MCF 10A (cell line): ENCODE data around the gene SYNDIG1L. TPM values are rescaled to one million over a fixed set of nuclear protein-coding genes. Genes with fewer than 3 reads are reported as not detected.

Experiments
- BruUV-seq: library from RNA; stranded (reverse); fragments of 400-500 nt; replicated peaks from 2 replicates; lab custom pipeline; 2021; lab: Mats Ljungman, UMichigan
- CTCF ChIA-PET: fragments of 300-600 bp; sonication (Branson Sonifier 250); formaldehyde crosslinking; extraction: SDS; loops from one replicate; lab custom pipeline; 2021; ENCODE audit warnings: antibody characterized with exemption, inconsistent platforms; lab: Yijun Ruan, JAX
- POLR2A ChIA-PET: fragments of 300-600, 350-650 bp; sonication (Branson Sonifier 250); formaldehyde crosslinking; extraction: SDS; loops from one replicate; lab custom pipeline; 2020; ENCODE audit warnings: antibody characterized with exemption, inconsistent platforms; lab: Yijun Ruan, JAX
- DNase-seq: peaks from one replicate; pipeline ENCODE4 v3.0.0-alpha.2; 2018; ENCODE audit not compliant: unreplicated experiment
- H3K27ac Mint-ChIP-seq: one replicate; pipeline ENCODE4 v1.8.0; 2022; ENCODE audit warnings: mild to moderate bottlenecking, low read depth, mixed read lengths; ENCODE audit not compliant: unreplicated experiment
- H3K27me3 Mint-ChIP-seq: one replicate; pipeline ENCODE4 v1.8.0; 2022; ENCODE audit warnings: mixed read lengths; ENCODE audit not compliant: insufficient read depth, unreplicated experiment
- H3K36me3 Mint-ChIP-seq: one replicate; pipeline ENCODE4 v1.8.0; 2022; ENCODE audit warnings: mild to moderate bottlenecking, moderate library complexity, mixed read lengths; ENCODE audit not compliant: insufficient read depth, unreplicated experiment
- H3K4me1 Mint-ChIP-seq: one replicate; pipeline ENCODE4 v1.8.0; 2022; ENCODE audit warnings: mixed read lengths; ENCODE audit not compliant: insufficient read depth, unreplicated experiment
- H3K4me3 Mint-ChIP-seq: one replicate; pipeline ENCODE4 v1.8.0; 2022; ENCODE audit warnings: mild to moderate bottlenecking, moderate library complexity, mixed read lengths; ENCODE audit not compliant: unreplicated experiment
- H3K9me3 Mint-ChIP-seq: one replicate; pipeline ENCODE4 v1.8.0; 2022; ENCODE audit warnings: mixed read lengths; ENCODE audit not compliant: unreplicated experiment
- intact Hi-C: fragments of 100-400 bp; cut with micrococcal nuclease; formaldehyde crosslinking; loops from 2 replicates; pipeline ENCODE4 v1.14.1; 2022
- total RNA-seq: library from RNA; stranded (reverse); gene quantifications from 2 replicates; pipeline ENCODE4 v1.2.3, GENCODE V29; 2022
- TF ChIP-seq, protein P1 (sequence below): fragments of 200-600 bp; IDR thresholded peaks from one replicate; pipeline ENCODE4 v1.8.0; 2022; ENCODE audit warnings: antibody characterized with exemption, mild to moderate bottlenecking; ENCODE audit not compliant: unreplicated experiment

SYNDIG1L gene
- total RNA-seq, 1 experiment from 2014 or later: not detected

GRCh38 chr14:74407021-74407800, 18.8 kb downstream of the SYNDIG1L start:
- BruUV-seq: no TSS peak
- Mint-ChIP-seq H3K36me3 (no peaks in the 10 kb centered on the region), H3K27ac (no peak overlapping the region), H3K4me3 (no peak overlapping the region), H3K27me3 (peaks cover 52% of the 10 kb centered on the region), H3K4me1 (no peaks in the 10 kb centered on the region), H3K9me3 (no peaks in the 10 kb centered on the region)
- POLR2A ChIA-PET: no interaction called here
- TF ChIP-seq, protein P1, sequence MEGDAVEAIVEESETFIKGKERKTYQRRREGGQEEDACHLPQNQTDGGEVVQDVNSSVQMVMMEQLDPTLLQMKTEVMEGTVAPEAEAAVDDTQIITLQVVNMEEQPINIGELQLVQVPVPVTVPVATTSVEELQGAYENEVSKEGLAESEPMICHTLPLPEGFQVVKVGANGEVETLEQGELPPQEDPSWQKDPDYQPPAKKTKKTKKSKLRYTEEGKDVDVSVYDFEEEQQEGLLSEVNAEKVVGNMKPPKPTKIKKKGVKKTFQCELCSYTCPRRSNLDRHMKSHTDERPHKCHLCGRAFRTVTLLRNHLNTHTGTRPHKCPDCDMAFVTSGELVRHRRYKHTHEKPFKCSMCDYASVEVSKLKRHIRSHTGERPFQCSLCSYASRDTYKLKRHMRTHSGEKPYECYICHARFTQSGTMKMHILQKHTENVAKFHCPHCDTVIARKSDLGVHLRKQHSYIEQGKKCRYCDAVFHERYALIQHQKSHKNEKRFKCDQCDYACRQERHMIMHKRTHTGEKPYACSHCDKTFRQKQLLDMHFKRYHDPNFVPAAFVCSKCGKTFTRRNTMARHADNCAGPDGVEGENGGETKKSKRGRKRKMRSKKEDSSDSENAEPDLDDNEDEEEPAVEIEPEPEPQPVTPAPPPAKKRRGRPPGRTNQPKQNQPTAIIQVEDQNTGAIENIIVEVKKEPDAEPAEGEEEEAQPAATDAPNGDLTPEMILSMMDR: no peak
- intact Hi-C loops: no loop called here
- no peak for DNase-seq
- CTCF ChIA-PET: no interaction called here

DNA sequence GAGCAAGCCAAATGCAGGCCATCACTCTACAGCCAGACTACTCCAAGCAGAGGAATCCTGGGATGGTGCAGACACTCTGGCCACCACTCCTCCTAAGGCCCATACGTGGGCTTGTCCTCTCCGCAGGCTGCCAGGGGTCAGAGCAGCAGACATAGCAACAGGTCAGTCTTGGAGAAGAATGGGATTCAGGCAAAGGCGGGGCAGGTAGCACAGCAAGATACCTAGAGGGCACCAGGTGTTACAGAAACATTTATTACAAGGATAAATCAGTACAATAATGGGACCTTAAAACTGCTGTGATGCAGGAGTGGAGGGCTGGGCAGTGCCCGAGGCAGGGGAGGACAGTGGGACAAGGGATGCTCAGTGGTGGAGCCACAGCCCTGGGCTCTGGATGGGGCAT, 20.3 kb downstream of the SYNDIG1L start:
- H3K4me3 Mint-ChIP-seq: no peak overlapping the region
- no peak overlapping the region for H3K27ac Mint-ChIP-seq
- no peak for DNase-seq
- TF ChIP-seq, protein P1: no peak
- H3K36me3 Mint-ChIP-seq: no peaks in the 10 kb centered on the region
- peaks cover 43% of the 10 kb centered on the region for H3K27me3 Mint-ChIP-seq
- CTCF ChIA-PET: no interaction called here
- no peaks in the 10 kb centered on the region for H3K9me3 Mint-ChIP-seq
- BruUV-seq: no TSS peak
- POLR2A ChIA-PET: interaction anchor here (0.6 kb wide), 1 partner anchor 23 kb away, joined by 3 read pairs; no protein-coding TSS in a partner anchor
- intact Hi-C loops: no loop called here
- H3K4me1 Mint-ChIP-seq: peaks cover 4% of the 10 kb centered on the region

DNA sequence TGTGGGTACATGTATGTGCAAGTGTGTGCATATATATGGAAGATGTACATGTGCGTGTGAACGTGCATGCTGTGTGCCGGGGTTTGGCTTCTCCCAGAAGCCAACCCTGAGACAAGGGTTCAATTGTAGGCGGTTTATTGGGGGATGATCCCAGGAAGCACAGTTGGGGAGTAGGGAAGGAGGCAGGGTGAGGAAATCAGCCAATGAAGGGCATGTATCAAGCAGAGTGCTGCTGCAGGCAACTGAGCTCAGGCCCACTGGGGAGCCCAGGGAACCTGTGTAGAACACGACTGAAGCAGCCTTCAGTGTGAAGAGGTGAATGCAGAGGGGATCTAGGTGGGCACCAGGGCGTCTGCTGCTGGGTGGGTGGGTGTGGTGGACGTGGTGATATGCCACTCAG, 21.6 kb downstream of the SYNDIG1L start:
- ChIA-PET POLR2A (interaction anchor here (0.5 kb wide), 1 partner anchor 677 kb away, joined by 3 read pairs; no protein-coding TSS in a partner anchor), CTCF (no interaction called here)
- peaks cover 43% of the 10 kb centered on the region for H3K27me3 Mint-ChIP-seq

More for the DNA sequence above, 21.6 kb downstream of the SYNDIG1L start:
- BruUV-seq: no TSS peak
- no peak overlapping the region for H3K4me3 Mint-ChIP-seq
- H3K36me3 Mint-ChIP-seq: no peaks in the 10 kb centered on the region
- no peak for DNase-seq
- H3K27ac Mint-ChIP-seq: no peak overlapping the region
- intact Hi-C loops: no loop called here
- peaks cover 4% of the 10 kb centered on the region for H3K4me1 Mint-ChIP-seq
- H3K9me3 Mint-ChIP-seq: no peaks in the 10 kb centered on the region
- TF ChIP-seq, protein P1: no peak
